ENCODE measurements around the gene ID4.
"Not testable (repeated sequence)": the region's sequence is repeated elsewhere in the genome, so short reads cannot be mapped to it uniquely, and the experiment has no call there.

- TF ChIP-seq, protein P1, sequence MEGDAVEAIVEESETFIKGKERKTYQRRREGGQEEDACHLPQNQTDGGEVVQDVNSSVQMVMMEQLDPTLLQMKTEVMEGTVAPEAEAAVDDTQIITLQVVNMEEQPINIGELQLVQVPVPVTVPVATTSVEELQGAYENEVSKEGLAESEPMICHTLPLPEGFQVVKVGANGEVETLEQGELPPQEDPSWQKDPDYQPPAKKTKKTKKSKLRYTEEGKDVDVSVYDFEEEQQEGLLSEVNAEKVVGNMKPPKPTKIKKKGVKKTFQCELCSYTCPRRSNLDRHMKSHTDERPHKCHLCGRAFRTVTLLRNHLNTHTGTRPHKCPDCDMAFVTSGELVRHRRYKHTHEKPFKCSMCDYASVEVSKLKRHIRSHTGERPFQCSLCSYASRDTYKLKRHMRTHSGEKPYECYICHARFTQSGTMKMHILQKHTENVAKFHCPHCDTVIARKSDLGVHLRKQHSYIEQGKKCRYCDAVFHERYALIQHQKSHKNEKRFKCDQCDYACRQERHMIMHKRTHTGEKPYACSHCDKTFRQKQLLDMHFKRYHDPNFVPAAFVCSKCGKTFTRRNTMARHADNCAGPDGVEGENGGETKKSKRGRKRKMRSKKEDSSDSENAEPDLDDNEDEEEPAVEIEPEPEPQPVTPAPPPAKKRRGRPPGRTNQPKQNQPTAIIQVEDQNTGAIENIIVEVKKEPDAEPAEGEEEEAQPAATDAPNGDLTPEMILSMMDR (IDR thresholded peaks at IDR 0.05; ENCODE audit: low read depth, low read length, poor library complexity, severe bottlenecking), result not testable (repeated sequence)
- not testable (repeated sequence) for TF ChIP-seq EZH2phosphoT487 (IDR thresholded peaks at IDR 0.05; ENCODE audit: borderline replicate concordance, low read length)
Measured at GRCh38 chr6:19854421-19855015, 17.3 kb downstream of the ID4 start.
